ENCODE results near the gene AK5. TPM values are rescaled to one million over a fixed set of nuclear protein-coding genes. Genes with fewer than 3 reads are reported as not detected.
A peak's percentile ranks its signal among the peaks of the same experiment; 100 is the strongest.

Gene AK5
- polyA plus RNA-seq, 3 donors: 0.34 to 0.72 (median 0.48) TPM

GRCh38 chr1:77385551-77385950 is 103.7 kb downstream of the AK5 start:
- peaks cover 23% of the 10 kb centered on the region for H3K4me1 Mint-ChIP-seq

GRCh38 chr1:77386276-77386675 is 104.5 kb downstream of the AK5 start:
- Mint-ChIP-seq H3K4me3 (no peak overlapping the region), H3K27me3 (ENCODE audit: low read depth in 3 of 3) (peaks cover 0 to 4% (median 0%) of the 10 kb centered on the region in 3 donors), H3K36me3 (no peaks in the 10 kb centered on the region), H3K4me1 (peaks cover 23% of the 10 kb centered on the region), H3K27ac (peak overlapping the region in 1 of 7 donors; percentile 3), H3K9me3 (peaks cover 0 to 2% (median 0%) of the 10 kb centered on the region in 7 donors)
- Histone ChIP-seq H3K27me3 (ENCODE audit: control insufficient read depth in 2 of 2, insufficient read depth in 2 of 2, low read length in 2 of 2) (no peaks in the 10 kb centered on the region), H3K36me3 (replicated peaks in 1 of 2; ENCODE audit: control insufficient read depth in 1 of 2, insufficient read depth in 2 of 2, low read length in 2 of 2) (no peaks in the 10 kb centered on the region), H3K4me1 (ENCODE audit: control insufficient read depth in 1 of 2, insufficient read depth in 2 of 2, low read length in 2 of 2) (peaks cover 7 to 18% of the 10 kb centered on the region in 2 donors), H3K9me3 (replicated peaks in 1 of 2; ENCODE audit: control insufficient read depth in 1 of 2, insufficient read depth in 1 of 2, low read length in 2 of 2) (no peaks in the 10 kb centered on the region), H3K27ac (ENCODE audit: low read depth in 1 of 2, low read length in 2 of 2) (no peak overlapping the region), H3K4me3 (replicated peaks in 1 of 3; ENCODE audit: low read depth in 2 of 3, low read length in 3 of 3) (no peak overlapping the region), H3K9ac (ENCODE audit: insufficient read depth, low read length, poor library complexity, severe bottlenecking) (no peak overlapping the region), H3K79me2 (ENCODE audit: insufficient read depth, low read length) (no peaks in the 10 kb centered on the region), H2AFZ (ENCODE audit: insufficient read depth, low read depth, low read length, poor library complexity, severe bottlenecking) (no peak overlapping the region), H3K4me2 (replicated peaks; ENCODE audit: extremely low read depth, low read length, poor library complexity, severe bottlenecking) (no peak overlapping the region), H4K20me1 (ENCODE audit: insufficient read depth, low read length) (no peaks in the 10 kb centered on the region)
- TF ChIP-seq CTCF (IDR thresholded peaks at IDR 0.05): no peak
- intact Hi-C loops (cut with micrococcal nuclease): loop anchor here in 1 of 2 donors (10.0 kb wide), 1 partner anchor 69 kb away; no protein-coding TSS in a partner anchor
- no peak for DNase-seq

More at GRCh38 chr1:77385551-77385950, 103.7 kb downstream of the AK5 start:
- H3K4me1 ChIP-seq (ENCODE audit: control insufficient read depth in 1 of 2, insufficient read depth in 2 of 2, low read length in 2 of 2): peaks cover 7 to 18% of the 10 kb centered on the region in 2 donors
- no peak overlapping the region for H3K4me2 ChIP-seq (replicated peaks; ENCODE audit: extremely low read depth, low read length, poor library complexity, severe bottlenecking)
- H3K9me3 Mint-ChIP-seq: peaks cover 0 to 1% (median 0%) of the 10 kb centered on the region in 7 donors
- no peaks in the 10 kb centered on the region for H3K9me3 ChIP-seq (replicated peaks in 1 of 2; ENCODE audit: control insufficient read depth in 1 of 2, insufficient read depth in 1 of 2, low read length in 2 of 2)
- no peaks in the 10 kb centered on the region for H3K79me2 ChIP-seq (ENCODE audit: insufficient read depth, low read length)
- H3K9ac ChIP-seq (ENCODE audit: insufficient read depth, low read length, poor library complexity, severe bottlenecking): no peak overlapping the region
- no peaks in the 10 kb centered on the region for H3K36me3 ChIP-seq (replicated peaks in 1 of 2; ENCODE audit: control insufficient read depth in 1 of 2, insufficient read depth in 2 of 2, low read length in 2 of 2)
- DNase-seq: no peak
- no peak overlapping the region for H3K27ac ChIP-seq (ENCODE audit: low read depth in 1 of 2, low read length in 2 of 2)
- TF ChIP-seq CTCF (IDR thresholded peaks at IDR 0.05): no peak
- no peak overlapping the region for H3K4me3 Mint-ChIP-seq
- no peaks in the 10 kb centered on the region for H3K27me3 ChIP-seq (ENCODE audit: control insufficient read depth in 2 of 2, insufficient read depth in 2 of 2, low read length in 2 of 2)
- no peak overlapping the region for H3K27ac Mint-ChIP-seq
- peaks cover 0 to 4% (median 0%) of the 10 kb centered on the region in 3 donors for H3K27me3 Mint-ChIP-seq (ENCODE audit: low read depth in 3 of 3)
- H4K20me1 ChIP-seq (ENCODE audit: insufficient read depth, low read length): no peaks in the 10 kb centered on the region
- intact Hi-C loops (cut with micrococcal nuclease): loop anchor here in 1 of 2 donors (10.0 kb wide), 1 partner anchor 69 kb away; no protein-coding TSS in a partner anchor
- no peak overlapping the region for H2AFZ ChIP-seq (ENCODE audit: insufficient read depth, low read depth, low read length, poor library complexity, severe bottlenecking)
- H3K4me3 ChIP-seq (replicated peaks in 1 of 3; ENCODE audit: low read depth in 2 of 3, low read length in 3 of 3): no peak overlapping the region
- H3K36me3 Mint-ChIP-seq: no peaks in the 10 kb centered on the region
- WGBS (ENCODE audit: insufficient coverage): no CpG with 5 or more reads among the region's 3 CpGs
